DND-41 (cell line): ENCODE results near the gene CFAP90.

Source experiments
- EZH2 ChIP-seq: IDR thresholded peaks from 3 replicates; pipeline ENCODE4 v1.6.1; 2012; ENCODE audit warnings: borderline replicate concordance, low read depth, mild to moderate bottlenecking, moderate library complexity, low read length, inconsistent platforms; ENCODE audit not compliant: severe bottlenecking
- TF ChIP-seq, protein P1 (sequence below): IDR thresholded peaks from 2 replicates; pipeline ENCODE4 v1.5.1; 2012; ENCODE audit warnings: borderline replicate concordance, low read length, moderate library complexity, mild to moderate bottlenecking; ENCODE audit not compliant: poor library complexity, severe bottlenecking; ENCODE audit errors: extremely low read depth

DNA sequence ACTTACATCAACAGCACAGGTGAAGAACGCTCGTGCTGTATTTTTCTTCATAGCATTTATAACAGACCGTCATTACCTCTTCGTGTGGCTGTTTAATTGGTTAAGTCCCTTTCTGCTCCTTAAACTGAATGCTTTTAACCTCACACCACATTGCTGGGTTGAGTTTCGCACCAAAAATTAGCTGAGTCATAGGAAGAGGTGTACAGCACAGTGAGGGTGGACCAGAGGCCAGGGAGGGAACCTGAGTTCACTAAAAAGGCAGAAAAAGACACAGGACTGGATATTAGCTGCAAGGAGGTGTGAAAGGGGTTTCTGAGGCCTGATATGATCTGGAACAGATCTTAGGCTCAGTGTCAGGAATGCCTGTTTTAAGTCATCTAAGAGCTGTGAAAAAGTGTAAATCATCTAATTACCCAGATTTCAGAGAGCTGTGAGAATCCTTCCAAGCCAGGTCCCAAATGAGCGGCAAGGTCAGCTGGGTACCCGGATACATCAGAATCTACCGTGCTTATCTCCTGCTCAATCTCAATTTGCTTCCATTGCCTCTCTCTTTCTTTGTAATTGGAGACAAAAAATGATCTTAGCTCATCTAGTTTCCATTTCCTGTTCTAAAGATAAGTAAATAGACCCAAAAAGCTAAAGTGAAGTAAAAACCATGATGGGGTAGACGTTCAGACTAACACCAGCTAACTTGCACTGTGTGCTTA lies 7.1 kb upstream of the CFAP90 start:
- TF ChIP-seq, protein P1, sequence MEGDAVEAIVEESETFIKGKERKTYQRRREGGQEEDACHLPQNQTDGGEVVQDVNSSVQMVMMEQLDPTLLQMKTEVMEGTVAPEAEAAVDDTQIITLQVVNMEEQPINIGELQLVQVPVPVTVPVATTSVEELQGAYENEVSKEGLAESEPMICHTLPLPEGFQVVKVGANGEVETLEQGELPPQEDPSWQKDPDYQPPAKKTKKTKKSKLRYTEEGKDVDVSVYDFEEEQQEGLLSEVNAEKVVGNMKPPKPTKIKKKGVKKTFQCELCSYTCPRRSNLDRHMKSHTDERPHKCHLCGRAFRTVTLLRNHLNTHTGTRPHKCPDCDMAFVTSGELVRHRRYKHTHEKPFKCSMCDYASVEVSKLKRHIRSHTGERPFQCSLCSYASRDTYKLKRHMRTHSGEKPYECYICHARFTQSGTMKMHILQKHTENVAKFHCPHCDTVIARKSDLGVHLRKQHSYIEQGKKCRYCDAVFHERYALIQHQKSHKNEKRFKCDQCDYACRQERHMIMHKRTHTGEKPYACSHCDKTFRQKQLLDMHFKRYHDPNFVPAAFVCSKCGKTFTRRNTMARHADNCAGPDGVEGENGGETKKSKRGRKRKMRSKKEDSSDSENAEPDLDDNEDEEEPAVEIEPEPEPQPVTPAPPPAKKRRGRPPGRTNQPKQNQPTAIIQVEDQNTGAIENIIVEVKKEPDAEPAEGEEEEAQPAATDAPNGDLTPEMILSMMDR = no peak
- no peak for TF ChIP-seq EZH2
